ENCODE data around the gene DIP2C.

DIP2C gene

GRCh38 chr10:389261-389790, 300.1 kb downstream of the DIP2C start:
- DNase-seq (ENCODE audit: low read depth), result no peak

DNA sequence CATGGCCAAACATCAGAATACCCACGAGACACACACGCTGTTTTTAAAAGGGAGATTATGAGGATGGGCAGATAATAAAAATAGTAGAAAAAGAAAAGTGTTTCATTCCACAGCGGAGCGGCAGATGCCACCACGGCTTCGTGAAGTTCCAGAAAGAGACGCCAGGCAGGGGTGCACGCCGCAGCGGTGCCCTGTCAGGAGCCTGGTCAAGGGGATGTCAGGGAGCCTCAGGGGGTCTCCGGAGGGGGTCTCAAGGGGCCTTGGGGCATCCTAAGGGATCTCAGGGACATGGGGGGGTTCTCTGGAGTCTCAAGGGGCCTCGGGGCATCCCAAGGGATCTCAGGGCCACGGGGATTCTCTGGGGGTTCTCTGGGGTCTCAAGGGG, 300.8 kb downstream of the DIP2C start:
- no peak for DNase-seq (ENCODE audit: low read depth)

GRCh38 chr10:387909-388660, 301.4 kb downstream of the DIP2C start:
- DNase-seq (ENCODE audit: low read depth), result no peak

GRCh38 chr10:387593-387891, 301.9 kb downstream of the DIP2C start:
- DNase-seq (ENCODE audit: low read depth), result no peak

GRCh38 chr10:386771-387592, 302.5 kb downstream of the DIP2C start:
- no peak for DNase-seq (ENCODE audit: low read depth)

GRCh38 chr10:385571-386300, 303.7 kb downstream of the DIP2C start:
- DNase-seq (ENCODE audit: low read depth), result no peak

GRCh38 chr10:384538-385305, 304.7 kb downstream of the DIP2C start:
- DNase-seq (ENCODE audit: low read depth), result no peak

- DNase-seq (ENCODE audit: low read depth), result no peak
Observed at GRCh38 chr10:383519-383918, 305.9 kb downstream of the DIP2C start.

DNA sequence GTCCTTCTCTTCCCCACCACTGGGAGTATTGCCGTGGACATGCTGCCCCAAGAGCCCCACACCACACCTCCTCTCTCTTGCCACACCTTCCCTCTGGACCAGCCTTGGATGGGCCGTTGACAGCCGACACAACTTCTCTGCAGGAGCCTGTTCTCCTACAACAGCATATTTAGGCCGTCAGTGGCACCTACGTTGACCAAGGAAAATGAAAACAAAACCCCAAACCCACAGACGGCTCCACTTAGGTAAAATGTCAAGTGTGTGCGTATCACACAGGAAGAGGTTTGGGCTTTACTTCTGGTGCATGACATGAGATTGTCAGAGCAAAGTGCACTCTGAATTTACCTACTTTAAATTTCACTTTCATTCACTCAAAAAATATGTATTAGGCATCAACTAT, 307.7 kb downstream of the DIP2C start:
- no peak for DNase-seq (ENCODE audit: low read depth)

DNA sequence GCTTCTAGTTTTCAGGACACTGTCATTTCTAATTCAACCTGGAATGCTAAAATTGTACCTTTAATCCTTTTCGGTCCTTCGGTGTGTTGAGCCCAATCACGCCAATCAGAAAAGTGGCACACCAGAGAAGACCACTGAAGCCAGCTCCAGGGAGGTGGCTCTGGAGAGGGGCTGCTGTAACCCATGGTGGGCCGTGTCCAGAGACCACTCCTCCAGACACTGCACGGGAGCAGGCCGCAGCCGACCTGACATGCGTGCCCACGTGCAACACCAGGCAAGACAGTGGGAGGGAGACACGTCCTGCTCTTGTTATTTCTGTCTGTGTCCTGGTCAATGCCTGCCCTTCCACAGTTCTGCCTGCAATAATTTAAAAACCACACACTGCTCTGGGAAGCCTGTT, 308.1 kb downstream of the DIP2C start:
- no peak for DNase-seq (ENCODE audit: low read depth)

- DNase-seq (ENCODE audit: low read depth), result no peak
Observed at GRCh38 chr10:380313-380940, 309.0 kb downstream of the DIP2C start.

- DNase-seq (ENCODE audit: low read depth), result no peak
Observed at GRCh38 chr10:378930-379704, 310.4 kb downstream of the DIP2C start.

DNA sequence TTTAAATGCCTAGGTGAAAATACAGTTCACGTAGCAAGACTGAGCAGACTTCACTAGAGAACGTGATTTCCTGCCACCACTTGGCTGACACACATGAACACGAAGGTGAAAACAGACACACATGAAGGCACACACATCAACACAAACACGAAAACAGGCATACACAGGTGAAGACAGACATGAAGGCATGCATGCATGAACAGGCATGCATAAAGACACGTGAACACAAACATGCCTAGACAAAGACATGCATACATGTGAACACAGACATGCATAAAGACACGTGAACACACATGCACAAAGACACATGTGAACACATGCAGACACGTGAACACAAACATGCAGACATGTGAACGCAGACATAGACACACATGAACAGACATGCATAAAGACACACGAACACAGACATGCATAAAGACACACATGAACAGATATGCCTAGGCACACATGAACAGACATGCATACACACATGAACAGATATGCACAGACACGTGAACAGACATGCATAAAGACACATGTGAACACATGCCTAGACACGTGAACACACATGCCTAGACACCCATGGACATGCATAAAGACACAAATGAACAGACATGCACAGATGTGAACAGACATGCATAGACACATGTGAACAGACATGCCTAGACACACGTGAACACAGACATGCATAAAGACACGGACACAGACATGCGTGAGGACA, 311.1 kb downstream of the DIP2C start:
- no peak for DNase-seq (ENCODE audit: low read depth)

DNA sequence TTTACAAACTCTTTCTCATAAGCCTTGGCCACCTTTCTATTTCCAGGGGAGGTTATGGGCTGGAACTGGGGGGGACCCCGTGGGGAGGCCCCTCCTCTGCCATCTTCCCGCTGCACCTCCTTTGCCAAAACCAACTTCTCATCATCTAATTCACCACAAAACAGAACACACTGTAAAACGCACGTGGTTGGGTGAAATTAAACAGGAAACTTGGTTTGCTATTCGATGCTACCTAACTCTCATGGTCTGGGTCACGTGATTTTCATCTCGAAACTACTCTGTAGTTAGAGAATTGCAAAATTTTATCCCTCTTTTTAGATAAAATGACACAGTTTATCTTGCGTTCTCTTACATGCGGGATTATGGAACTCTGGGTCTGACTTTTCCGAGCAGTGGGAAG, 312.2 kb downstream of the DIP2C start:
- no peak for DNase-seq (ENCODE audit: low read depth)

DNA sequence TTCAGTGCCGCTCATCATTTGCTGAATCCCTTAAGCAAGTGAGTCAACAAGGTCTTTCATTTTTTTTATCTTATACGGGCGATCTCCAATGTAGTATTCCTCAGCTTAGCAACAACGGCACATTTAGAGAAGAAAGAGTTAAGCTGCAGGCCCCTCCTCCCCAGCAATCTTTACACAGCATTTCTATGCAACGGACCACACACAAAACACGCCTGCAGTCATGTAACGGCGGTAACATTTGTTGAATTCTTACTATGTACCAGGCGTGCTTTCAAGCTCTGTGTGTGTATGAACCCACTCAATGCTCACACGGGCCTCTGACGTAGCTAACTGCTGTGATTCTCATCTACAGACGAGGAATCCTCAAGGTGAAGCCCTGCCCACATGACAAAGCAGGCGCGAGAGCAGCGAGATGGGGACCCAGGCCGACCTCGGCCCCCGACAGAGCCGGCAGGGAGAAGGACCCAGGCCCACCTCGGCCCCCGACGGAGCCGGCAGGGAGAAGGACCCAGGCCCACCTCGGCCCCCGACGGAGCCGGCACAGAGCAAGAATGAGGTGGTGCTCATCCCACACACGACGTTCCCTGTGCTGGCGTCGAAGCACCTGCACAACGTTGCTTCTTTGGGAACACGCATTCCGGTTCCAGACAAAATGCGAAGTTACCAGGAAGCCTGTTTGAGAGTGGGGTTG, 313.5 kb downstream of the DIP2C start:
- DNase-seq (ENCODE audit: low read depth), result no peak

DNA sequence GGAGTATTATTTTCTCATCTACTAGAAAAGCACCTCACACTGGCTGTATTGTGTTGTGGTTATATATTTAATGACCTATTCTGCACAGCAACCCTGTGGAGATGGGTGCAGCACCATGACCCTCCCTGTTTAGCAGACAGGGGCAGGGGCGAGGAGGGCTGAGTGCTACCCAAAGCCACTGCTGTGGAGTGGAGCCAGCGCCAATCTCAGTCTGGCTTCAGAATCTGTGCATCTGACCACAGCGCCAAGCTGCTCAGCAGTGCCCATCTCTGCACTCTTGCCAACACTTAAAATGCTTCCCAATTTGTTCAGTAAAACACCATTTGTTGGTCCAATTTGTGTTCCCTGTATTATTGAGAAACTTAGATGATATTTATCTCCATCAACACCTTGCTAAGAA, 315.1 kb downstream of the DIP2C start:
- DNase-seq (ENCODE audit: low read depth), result no peak

DNA sequence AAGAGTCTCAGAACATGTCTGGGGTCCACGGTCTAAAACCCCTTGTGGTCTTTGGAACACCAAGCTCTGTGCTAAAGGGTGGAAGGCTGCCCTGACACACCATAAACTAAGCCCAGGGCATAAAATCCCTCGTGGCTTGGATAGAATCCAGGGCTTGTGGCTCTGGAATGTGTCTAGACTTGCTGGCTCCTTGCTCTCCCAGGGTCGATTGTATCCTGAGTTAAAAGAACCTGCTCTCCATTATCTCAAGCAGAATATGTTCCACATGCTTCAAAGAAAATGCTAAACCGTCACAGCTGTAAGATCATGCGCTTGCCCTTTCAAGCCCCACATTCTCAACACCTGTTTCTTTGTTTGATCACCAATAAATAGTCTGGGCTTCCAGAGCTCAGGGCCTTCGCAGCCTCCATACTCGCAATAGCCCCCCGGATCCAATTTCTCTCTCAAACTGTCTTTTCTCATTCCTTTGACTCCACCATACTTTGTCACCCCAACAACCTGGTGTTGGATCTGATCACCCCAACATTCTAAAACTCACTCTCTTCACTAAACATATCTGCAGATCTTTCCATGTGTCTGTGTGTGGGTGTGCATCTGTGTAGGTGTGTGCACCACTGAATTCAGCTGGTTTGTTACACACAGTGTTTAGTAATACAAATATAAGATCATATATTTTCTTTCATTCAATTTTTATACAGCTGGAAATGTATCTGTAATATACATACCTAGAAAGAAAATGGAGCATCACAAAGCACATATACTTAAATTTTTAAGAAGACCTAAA, 315.8 kb downstream of the DIP2C start:
- no peak for DNase-seq (ENCODE audit: low read depth)

DNA sequence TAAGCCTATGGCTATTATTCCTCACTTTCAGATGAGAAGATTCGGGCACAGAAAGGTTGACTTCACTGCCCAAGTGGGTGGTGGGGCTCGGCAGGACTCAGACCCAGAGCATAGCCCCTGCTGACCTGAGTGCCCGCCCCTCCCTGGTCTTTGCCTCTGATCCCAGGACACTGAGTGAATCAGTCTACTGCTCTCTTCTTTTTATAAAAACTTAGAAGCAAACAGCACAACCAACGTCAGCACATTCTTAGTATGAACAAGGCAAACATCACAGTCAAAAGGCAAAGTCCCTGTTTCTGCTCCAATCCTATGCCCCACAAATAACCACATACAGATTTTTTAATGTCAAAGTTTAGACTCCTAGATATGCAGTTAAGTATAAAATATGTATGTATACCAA, 316.5 kb downstream of the DIP2C start:
- no peak for DNase-seq (ENCODE audit: low read depth)

DNA sequence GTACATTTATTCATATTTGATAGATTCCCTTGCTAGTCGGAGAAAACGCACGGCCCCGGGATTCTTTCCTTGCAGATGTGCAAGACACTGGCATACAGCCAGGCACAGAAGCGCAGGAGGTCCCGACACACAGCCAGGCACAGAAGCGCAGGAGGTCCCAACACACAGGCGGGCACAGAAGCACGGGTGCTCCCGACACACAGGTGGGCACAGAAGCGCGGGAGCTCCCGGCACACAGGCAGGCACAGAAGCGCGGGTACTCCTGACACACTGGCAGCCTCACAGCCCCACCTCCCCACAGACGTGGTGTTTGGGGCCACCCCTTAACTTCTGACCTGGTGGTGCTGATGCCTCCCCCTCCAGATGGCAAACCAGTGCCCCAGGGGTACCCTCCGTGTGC, 316.9 kb downstream of the DIP2C start:
- no peak for DNase-seq (ENCODE audit: low read depth)
